B cell (primary cell): Measurements from ENCODE around the gene HBB. TPM values are rescaled to one million over a fixed set of nuclear protein-coding genes. Genes with fewer than 3 reads are reported as not detected.

Experiments used
- ATAC-seq: fragments of 200-7000 bp; cut with Tn5 transposase; one replicate; pipeline ENCODE4 v1.10.0; 2021; ENCODE audit warnings: low read depth, mild to moderate bottlenecking, moderate number of reproducible peaks, moderate library complexity
- CTCF ChIA-PET: fragments of 350-600 bp; sonication (Branson Sonifier 250); formaldehyde crosslinking; loops from one replicate; lab custom pipeline; 2021; ENCODE audit warnings: antibody characterized with exemption, inconsistent platforms; lab: Charles Lee
- POLR2A ChIA-PET: fragments of 350-600 bp; sonication (Branson Sonifier 250); formaldehyde crosslinking; loops from one replicate; lab custom pipeline; 2021; ENCODE audit warnings: antibody characterized with exemption; lab: Charles Lee
- DNase-seq: peaks from one replicate; pipeline ENCODE4 v3.0.0; 2013
- H2AFZ ChIP-seq: 2 replicates; pipeline ENCODE4 v1.6.1; 2012; ENCODE audit warnings: mild to moderate bottlenecking, low read depth, low read length; ENCODE audit not compliant: insufficient read depth, poor library complexity, severe bottlenecking
- H3K27ac ChIP-seq, 2 donors: 1 replicate in 1 of 2; 2 replicates in 1 of 2; pipeline ENCODE4 v1.5.1; 2012 to 2013; ENCODE audit warnings: low read length in 2 of 2, mild to moderate bottlenecking in 2 of 2, moderate library complexity in 1 of 2
- H3K27me3 ChIP-seq, 4 experiments: fragments of 200-600 bp in 1 of 4; sonication (generic) in 1 of 4; replicated peaks in 1 of 4; 1 replicate in 2 of 4; 2 replicates in 2 of 4; pipeline versions ENCODE4 v1.6.1 to v1.7.0; 2013 to 2016; ENCODE audit warnings: low read length in 3 of 4, mild to moderate bottlenecking in 2 of 4, mixed read lengths in 1 of 4, moderate library complexity in 1 of 4; ENCODE audit not compliant: insufficient read depth in 4 of 4, control insufficient read depth in 3 of 4; ENCODE audit errors: control extremely low read depth in 1 of 4
- H3K36me3 ChIP-seq, 2 experiments: replicated peaks in 1 of 2; 1 replicate in 1 of 2; 2 replicates in 1 of 2; pipeline versions ENCODE4 v1.6.1 to v1.7.1; 2013; ENCODE audit warnings: low read length in 1 of 2; ENCODE audit not compliant: insufficient read depth in 2 of 2, control insufficient read depth in 1 of 2; ENCODE audit errors: control extremely low read depth in 1 of 2, extremely low read depth in 1 of 2
- H3K4me1 ChIP-seq, 2 donors: fragments of 200-600 bp in 1 of 2; sonication (generic) in 1 of 2; 1 replicate in 1 of 2; 2 replicates in 1 of 2; pipeline versions ENCODE4 v1.5.1 to v1.6.1; 2013 to 2017; ENCODE audit warnings: low read length in 2 of 2; ENCODE audit not compliant: control insufficient read depth in 2 of 2, insufficient read depth in 2 of 2
- H3K4me2 ChIP-seq: replicated peaks from 2 replicates; pipeline ENCODE3; 2012; ENCODE audit warnings: mild to moderate bottlenecking, low read depth, low read length; ENCODE audit not compliant: poor library complexity, severe bottlenecking
- H3K4me3 ChIP-seq, 5 experiments: fragments of 200-600 bp in 1 of 5; sonication (generic) in 1 of 5; 1 replicate in 3 of 5; 2 replicates in 2 of 5; pipeline versions ENCODE4 v1.5.1 to v1.7.0; 2011 to 2016; ENCODE audit warnings: low read length in 4 of 5, mild to moderate bottlenecking in 4 of 5, low read depth in 2 of 5, control low read depth in 1 of 5, moderate library complexity in 1 of 5; ENCODE audit not compliant: insufficient read depth in 1 of 5; ENCODE audit errors: control extremely low read depth in 1 of 5, extremely low read depth in 1 of 5
- H3K79me2 ChIP-seq: fragments of 200-600 bp; sonication (generic); one replicate; pipeline ENCODE4 v1.6.0; 2016; ENCODE audit warnings: low read length; ENCODE audit not compliant: control insufficient read depth, insufficient read depth
- H3K9ac ChIP-seq: fragments of 200-600 bp; sonication (generic); 2 replicates; pipeline ENCODE4 v1.6.1; 2017; ENCODE audit warnings: mild to moderate bottlenecking, low read length, moderate library complexity
- H3K9me3 ChIP-seq, 3 donors: one replicate each; pipeline versions ENCODE4 v1.6.1 to v1.7.1; 2013; ENCODE audit warnings: low read length in 2 of 3; ENCODE audit not compliant: control insufficient read depth in 2 of 3, insufficient read depth in 1 of 3; ENCODE audit errors: control extremely low read depth in 1 of 3
- H4K20me1 ChIP-seq: 2 replicates; pipeline ENCODE4 v1.6.0; 2012; ENCODE audit warnings: mild to moderate bottlenecking, low read length; ENCODE audit not compliant: insufficient read depth, control insufficient read depth, poor library complexity, severe bottlenecking
- H3K27ac Mint-ChIP-seq: one replicate; pipeline ENCODE4 v1.8.0; 2021; ENCODE audit warnings: mixed read lengths
- H3K27me3 Mint-ChIP-seq: one replicate; pipeline ENCODE4 v1.8.0; 2021; ENCODE audit warnings: mixed read lengths
- H3K4me1 Mint-ChIP-seq: one replicate; pipeline ENCODE4 v1.8.0; 2021; ENCODE audit warnings: mixed read lengths
- H3K4me3 Mint-ChIP-seq: one replicate; pipeline ENCODE4 v1.8.0; 2021; ENCODE audit warnings: mixed read lengths
- H3K9me3 Mint-ChIP-seq: one replicate; pipeline ENCODE4 v1.8.0; 2022; ENCODE audit warnings: mixed read lengths; ENCODE audit not compliant: insufficient read depth
- EZH2 ChIP-seq: IDR thresholded peaks from 2 replicates; pipeline ENCODE4 v1.6.1; 2012; ENCODE audit warnings: borderline replicate concordance, low read depth, mild to moderate bottlenecking, moderate library complexity, low read length; ENCODE audit not compliant: insufficient read depth, poor library complexity, severe bottlenecking
- WGBS: methylation state at CpG from one replicate; pipeline ENCODE4 v1.1.5; 2013; ENCODE audit warnings: missing lambda C conversion rate; ENCODE audit not compliant: insufficient coverage; 5-methylcytosine and 5-hydroxymethylcytosine counted together
- intact Hi-C: fragments of 100-400 bp; cut with micrococcal nuclease; formaldehyde crosslinking; loops from one replicate; pipeline ENCODE4 v1.10.0; 2022
- polyA plus RNA-seq: library from polyadenylated mRNA; depleted of rRNA; stranded (reverse); fragments of >200 nt; gene quantifications from 2 replicates; pipeline ENCODE4 v1.2.3, GENCODE V29; 2012
- total RNA-seq, 2 donors: library from RNA; stranded (reverse); fragments of 120-200 nt in 1 of 2; gene quantifications; 1 replicate in 1 of 2; 2 replicates in 1 of 2; pipeline versions ENCODE4 v1.2.3 to v1.2.4, GENCODE V29; 2013 to 2022
- TF ChIP-seq, protein P1 (sequence below): fragments of 200-600 bp; IDR thresholded peaks from one replicate; pipeline ENCODE4 v1.8.0; 2022; ENCODE audit warnings: antibody characterized with exemption, mild to moderate bottlenecking

Gene HBB
- total and polyA plus RNA-seq, 2 donors (not counting 1 experiment from before 2014, with no cell fraction given), result 69.7 to 385 TPM

DNA sequence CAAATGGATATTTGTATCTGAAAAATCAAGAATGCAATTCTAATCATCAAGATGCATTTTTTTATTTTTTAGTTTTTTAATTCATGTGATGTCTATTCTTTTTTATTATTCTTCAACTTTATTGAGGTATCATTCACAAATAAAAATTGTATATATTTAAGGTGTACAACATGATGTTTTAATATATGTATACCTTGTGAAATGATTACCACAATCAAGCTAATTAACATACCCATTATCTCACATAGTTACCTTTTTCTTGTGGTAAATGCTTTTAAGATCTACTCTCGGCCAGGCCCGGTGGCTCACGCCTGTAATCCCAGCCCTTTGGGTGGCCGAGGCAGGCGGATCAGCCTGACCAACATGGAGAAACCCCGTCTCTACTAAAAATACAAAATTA lies 3.7 kb downstream of the HBB start:
- no peaks in the 10 kb centered on the region for H4K20me1 ChIP-seq
- intact Hi-C loops, result no loop called here
- no peak overlapping the region for H2AFZ ChIP-seq
- no peaks in the 10 kb centered on the region for H3K79me2 ChIP-seq
- TF ChIP-seq, protein P1, sequence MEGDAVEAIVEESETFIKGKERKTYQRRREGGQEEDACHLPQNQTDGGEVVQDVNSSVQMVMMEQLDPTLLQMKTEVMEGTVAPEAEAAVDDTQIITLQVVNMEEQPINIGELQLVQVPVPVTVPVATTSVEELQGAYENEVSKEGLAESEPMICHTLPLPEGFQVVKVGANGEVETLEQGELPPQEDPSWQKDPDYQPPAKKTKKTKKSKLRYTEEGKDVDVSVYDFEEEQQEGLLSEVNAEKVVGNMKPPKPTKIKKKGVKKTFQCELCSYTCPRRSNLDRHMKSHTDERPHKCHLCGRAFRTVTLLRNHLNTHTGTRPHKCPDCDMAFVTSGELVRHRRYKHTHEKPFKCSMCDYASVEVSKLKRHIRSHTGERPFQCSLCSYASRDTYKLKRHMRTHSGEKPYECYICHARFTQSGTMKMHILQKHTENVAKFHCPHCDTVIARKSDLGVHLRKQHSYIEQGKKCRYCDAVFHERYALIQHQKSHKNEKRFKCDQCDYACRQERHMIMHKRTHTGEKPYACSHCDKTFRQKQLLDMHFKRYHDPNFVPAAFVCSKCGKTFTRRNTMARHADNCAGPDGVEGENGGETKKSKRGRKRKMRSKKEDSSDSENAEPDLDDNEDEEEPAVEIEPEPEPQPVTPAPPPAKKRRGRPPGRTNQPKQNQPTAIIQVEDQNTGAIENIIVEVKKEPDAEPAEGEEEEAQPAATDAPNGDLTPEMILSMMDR, result no peak
- no peak for TF ChIP-seq EZH2
- peaks cover 0 to 9% (median 0%) of the 10 kb centered on the region in 3 donors for H3K9me3 ChIP-seq
- H3K4me2 ChIP-seq, result no peak overlapping the region
- H3K27me3 Mint-ChIP-seq, result peaks cover 6% of the 10 kb centered on the region
- H3K27ac ChIP-seq, result no peak overlapping the region
- no peaks in the 10 kb centered on the region for H3K4me1 Mint-ChIP-seq
- H3K4me3 Mint-ChIP-seq, result no peak overlapping the region
- POLR2A ChIA-PET, result no interaction called here
- no peak overlapping the region for H3K4me3 ChIP-seq
- no peaks in the 10 kb centered on the region for H3K27me3 ChIP-seq
- no peak overlapping the region for H3K9ac ChIP-seq
- no peak for ATAC-seq
- DNase-seq, result no peak
- no peaks in the 10 kb centered on the region for H3K36me3 ChIP-seq
- H3K27ac Mint-ChIP-seq, result no peak overlapping the region
- CTCF ChIA-PET, result no interaction called here
- 97% methylated on average over 5 of the region's 6 CpGs for WGBS
- no peaks in the 10 kb centered on the region for H3K9me3 Mint-ChIP-seq
- H3K4me1 ChIP-seq, result no peaks in the 10 kb centered on the region

- H3K9me3 ChIP-seq, result no peaks in the 10 kb centered on the region
- H3K79me2 ChIP-seq, result no peaks in the 10 kb centered on the region
- H3K4me2 ChIP-seq, result no peak overlapping the region
- DNase-seq, result no peak
- H3K27me3 ChIP-seq, result no peaks in the 10 kb centered on the region
- no peak overlapping the region for H3K9ac ChIP-seq
- no peak overlapping the region for H2AFZ ChIP-seq
- WGBS, result 62% methylated on average over 4 of the region's 7 CpGs
- TF ChIP-seq EZH2, result no peak
- TF ChIP-seq, protein P1, result no peak
- no peaks in the 10 kb centered on the region for H3K4me1 Mint-ChIP-seq
- no peaks in the 10 kb centered on the region for H3K9me3 Mint-ChIP-seq
- no peak overlapping the region for H3K4me3 Mint-ChIP-seq
- no peaks in the 10 kb centered on the region for H3K36me3 ChIP-seq
- H4K20me1 ChIP-seq, result no peaks in the 10 kb centered on the region
- H3K27ac ChIP-seq, result no peak overlapping the region
- no peak for ATAC-seq
- intact Hi-C loops, result no loop called here
- no peak overlapping the region for H3K27ac Mint-ChIP-seq
- CTCF ChIA-PET, result no interaction called here
- no peaks in the 10 kb centered on the region for H3K4me1 ChIP-seq
- POLR2A ChIA-PET, result no interaction called here
- no peak overlapping the region for H3K4me3 ChIP-seq
- no peaks in the 10 kb centered on the region for H3K27me3 Mint-ChIP-seq
Measured at GRCh38 chr11:5210376-5210885, 16.4 kb downstream of the HBB start.
